GM23248 (cell line): ENCODE data around the gene UROC1. TPM values are rescaled to one million over a fixed set of nuclear protein-coding genes. Genes with fewer than 3 reads are reported as not detected.

Experiments used
- DNase-seq: peaks from one replicate; pipeline ENCODE4 v3.0.0-alpha.2; 2015
- H2AFZ ChIP-seq: fragments of 200-600 bp; sonication (generic); 2 replicates; pipeline ENCODE4 v1.6.1; 2016; ENCODE audit warnings: antibody characterized with exemption
- H3F3A ChIP-seq: fragments of 200-600 bp; sonication (generic); 2 replicates; pipeline ENCODE4 v1.6.1; 2016; ENCODE audit warnings: mild to moderate bottlenecking, antibody characterized with exemption, mixed run types; ENCODE audit not compliant: insufficient read depth
- H3K27ac ChIP-seq: fragments of 200-600 bp; sonication (generic); 2 replicates; pipeline ENCODE4 v1.5.1; 2016; ENCODE audit warnings: mild to moderate bottlenecking
- H3K27me3 ChIP-seq: fragments of 200-600 bp; sonication (generic); replicated peaks from 2 replicates; pipeline ENCODE4 v1.6.1; 2016; ENCODE audit warnings: mild to moderate bottlenecking; ENCODE audit not compliant: insufficient read depth
- H3K36me3 ChIP-seq: fragments of 200-600 bp; sonication (generic); 2 replicates; pipeline ENCODE4 v1.6.1; 2016; ENCODE audit warnings: low read depth, mild to moderate bottlenecking
- H3K4me1 ChIP-seq: fragments of 200-600 bp; sonication (generic); 2 replicates; pipeline ENCODE4 v1.6.1; 2016; ENCODE audit warnings: mild to moderate bottlenecking; ENCODE audit not compliant: insufficient read depth
- H3K4me2 ChIP-seq: fragments of 200-600 bp; sonication (generic); one replicate; pipeline ENCODE4 v1.6.1; 2016; ENCODE audit warnings: mild to moderate bottlenecking; ENCODE audit not compliant: unreplicated experiment
- H3K4me3 ChIP-seq: fragments of 200-600 bp; sonication (generic); 2 replicates; pipeline ENCODE4 v1.5.1; 2016; ENCODE audit warnings: mild to moderate bottlenecking
- H3K79me2 ChIP-seq: fragments of 200-600 bp; sonication (generic); 2 replicates; pipeline ENCODE4 v1.6.1; 2016; ENCODE audit warnings: mild to moderate bottlenecking; ENCODE audit not compliant: insufficient read depth
- H3K9ac ChIP-seq: fragments of 200-600 bp; sonication (generic); 2 replicates; pipeline ENCODE4 v1.6.1; 2016; ENCODE audit warnings: mild to moderate bottlenecking
- H3K9me2 ChIP-seq: fragments of 200-600 bp; sonication (generic); 2 replicates; pipeline ENCODE4 v1.6.1; 2016; ENCODE audit warnings: mixed run types, mild to moderate bottlenecking, moderate library complexity; ENCODE audit not compliant: insufficient read depth
- H3K9me3 ChIP-seq: fragments of 200-600 bp; sonication (generic); one replicate; pipeline ENCODE4 v1.6.1; 2017; ENCODE audit warnings: low read depth
- H4K20me1 ChIP-seq: fragments of 200-600 bp; sonication (generic); 2 replicates; pipeline ENCODE4 v1.6.0; 2016; ENCODE audit not compliant: insufficient read depth
- EZH2 ChIP-seq: fragments of 200-600 bp; sonication (generic); IDR thresholded peaks from 2 replicates; pipeline ENCODE4 v1.6.1; 2018; ENCODE audit warnings: antibody characterized with exemption, mild to moderate bottlenecking; ENCODE audit not compliant: insufficient read depth, poor library complexity, severe bottlenecking
- EZH2phosphoT487 ChIP-seq: fragments of 200-600 bp; sonication (generic); IDR thresholded peaks from 2 replicates; pipeline ENCODE4 v1.6.1; 2018; ENCODE audit warnings: antibody characterized with exemption, moderate library complexity, mild to moderate bottlenecking, low read depth; ENCODE audit not compliant: insufficient read depth
- WGBS, 2 experiments: methylation state at CpG; one replicate each; pipeline ENCODE4 v1.1.6; 2015 to 2017; ENCODE audit warnings: low lambda C conversion rate in 2 of 2, low coverage in 1 of 2; ENCODE audit errors: missing lambda C conversion rate in 2 of 2; 5-methylcytosine and 5-hydroxymethylcytosine counted together
- in situ Hi-C: fragments of 300-500 bp; cut with MboI; formaldehyde crosslinking; loops from 2 replicates; pipeline ENCODE4 v1.15.0; 2020
- polyA plus RNA-seq: library from polyadenylated mRNA; unstranded; fragments of >200 nt; fragmentation: Nextera tagmentation; extraction: Ambion mirVana; gene quantifications from 2 replicates; pipeline ENCODE4 v1.2.1, GENCODE V29; 2016
- total RNA-seq: library from RNA; depleted of rRNA; stranded (reverse); fragments of >200 nt; shearing (Covaris generic); gene quantifications from 2 replicates; pipeline ENCODE4 v1.2.3, GENCODE V29; 2014

Gene UROC1
- total and polyA plus RNA-seq, 2 experiments from 2014 or later, result not detected

DNA sequence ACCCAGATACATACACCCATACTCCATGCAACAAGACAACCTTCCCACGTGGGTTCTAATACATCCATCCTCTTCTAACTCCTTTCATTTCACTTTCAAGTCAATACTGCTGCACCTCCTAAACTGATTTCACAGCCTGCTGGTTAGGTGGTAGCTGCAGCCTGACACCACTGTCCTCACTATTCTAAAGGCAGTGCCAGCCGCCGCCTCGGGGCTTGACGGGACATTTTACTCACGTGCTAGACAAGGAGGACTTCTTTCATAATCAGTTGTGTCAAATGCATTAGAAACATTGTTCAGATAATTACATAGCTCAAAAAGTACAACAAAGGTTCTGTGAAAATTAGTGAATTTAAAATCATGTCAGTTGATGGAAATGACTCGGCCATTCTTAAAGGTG lies 6.3 kb downstream of the UROC1 start:
- H3F3A ChIP-seq, result no peaks in the 10 kb centered on the region
- no peak overlapping the region for H3K9ac ChIP-seq
- no peak overlapping the region for H3K4me3 ChIP-seq
- H4K20me1 ChIP-seq, result no peaks in the 10 kb centered on the region
- H3K27me3 ChIP-seq, result no peaks in the 10 kb centered on the region; the same call in 1 of the 2 replicates
- no peaks in the 10 kb centered on the region for H3K79me2 ChIP-seq
- 0 out of 2 replicates have a peak, but pooled peaks cover 4% of the 10 kb centered on the region for H3K4me1 ChIP-seq
- H2AFZ ChIP-seq, result no peak overlapping the region
- in situ Hi-C loops, result no loop called here
- WGBS, 2 experiments, result 51 to 53% methylated on average over 7 of the region's 7 CpGs
- no peak for TF ChIP-seq EZH2phosphoT487
- no peak for TF ChIP-seq EZH2
- H3K27ac ChIP-seq, result no peak overlapping the region
- H3K4me2 ChIP-seq, result no peak overlapping the region
- no peaks in the 10 kb centered on the region for H3K36me3 ChIP-seq
- no peaks in the 10 kb centered on the region for H3K9me3 ChIP-seq
- DNase-seq, result no peak
- H3K9me2 ChIP-seq, result no peaks in the 10 kb centered on the region

DNA sequence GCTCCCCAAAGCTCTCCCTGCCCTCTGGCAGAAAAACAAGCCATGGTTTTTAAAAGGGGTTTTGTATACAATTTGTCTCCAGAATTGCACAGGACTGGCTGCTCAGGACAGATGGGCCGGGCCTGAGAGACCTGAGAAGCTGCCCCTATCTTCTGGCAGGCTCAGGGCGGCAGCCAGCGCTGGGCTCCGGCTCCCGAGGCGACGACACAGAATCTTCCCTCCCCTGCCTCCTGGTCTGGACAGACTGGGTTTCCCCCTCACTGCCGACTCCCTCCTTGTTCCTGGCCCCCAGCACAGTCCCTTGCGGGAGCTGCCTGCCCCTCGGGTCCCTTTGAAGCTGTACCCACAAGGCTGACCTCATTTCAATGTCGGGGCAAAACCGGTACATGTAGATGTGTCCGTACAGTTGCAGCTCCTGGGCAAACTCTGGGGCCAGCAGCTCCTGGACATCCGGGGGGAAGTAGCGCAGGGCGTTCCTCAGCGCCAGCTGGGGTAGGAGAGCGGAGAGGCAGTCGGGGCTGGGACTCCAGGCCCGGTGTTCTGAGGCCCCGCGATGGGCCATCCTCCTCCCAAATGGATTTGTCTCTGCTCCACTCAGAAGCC lies 7.2 kb downstream of the UROC1 start:
- DNase-seq, result no peak
- no peaks in the 10 kb centered on the region for H3K79me2 ChIP-seq
- H4K20me1 ChIP-seq, result no peaks in the 10 kb centered on the region
- no peaks in the 10 kb centered on the region for H3K36me3 ChIP-seq
- in situ Hi-C loops, result no loop called here
- H3K9me3 ChIP-seq, result no peaks in the 10 kb centered on the region
- no peak overlapping the region for H3K27ac ChIP-seq
- H2AFZ ChIP-seq, result no peak overlapping the region
- H3K27me3 ChIP-seq, result no peaks in the 10 kb centered on the region; the same call in 1 of the 2 replicates
- no peak overlapping the region for H3K4me2 ChIP-seq
- no peak overlapping the region for H3K9ac ChIP-seq
- TF ChIP-seq EZH2phosphoT487, result no peak
- no peak for TF ChIP-seq EZH2
- H3K4me3 ChIP-seq, result no peak overlapping the region
- no peaks in the 10 kb centered on the region for H3F3A ChIP-seq
- H3K4me1 ChIP-seq, result 0 out of 2 replicates have a peak, but pooled peaks cover 4% of the 10 kb centered on the region
- no peaks in the 10 kb centered on the region for H3K9me2 ChIP-seq
- 78 to 84% methylated on average over 21 to 22 of the region's 22 CpGs for WGBS, 2 experiments

DNA sequence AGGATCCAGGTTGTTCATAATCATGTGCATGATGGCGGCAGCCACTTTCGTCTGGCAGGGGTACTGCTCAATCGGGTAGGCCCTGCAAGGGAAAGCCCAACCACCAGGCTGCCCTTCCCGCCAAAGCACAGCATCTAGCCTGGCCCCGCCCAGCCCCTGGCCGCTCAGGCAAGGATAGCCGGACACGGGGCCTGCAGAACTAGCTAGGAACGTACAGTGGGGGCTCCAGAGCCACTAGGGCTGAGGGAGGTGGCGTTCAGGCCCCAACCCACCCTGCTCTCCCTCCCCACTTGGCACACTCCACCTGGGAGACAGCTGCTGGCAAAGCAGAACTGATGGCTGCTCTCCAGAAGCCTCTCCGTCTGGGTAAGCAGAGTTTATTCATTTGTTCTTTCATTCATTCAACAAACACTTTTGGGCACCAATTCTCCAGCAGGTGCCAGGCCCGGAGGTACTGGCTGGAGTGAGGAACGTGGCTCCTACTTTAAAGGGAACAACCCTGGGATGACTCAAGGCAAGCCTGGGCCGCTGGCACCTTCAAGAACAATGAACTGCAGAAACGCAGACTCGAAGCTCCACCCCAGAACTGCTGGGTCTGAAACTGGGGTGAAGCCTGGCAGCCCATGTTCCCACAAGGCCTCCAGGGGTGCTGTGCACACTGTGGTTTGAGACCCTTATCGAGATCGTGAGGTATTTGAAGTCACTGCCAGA lies 7.8 kb downstream of the UROC1 start:
- Histone ChIP-seq H3K4me1 (0 out of 2 replicates have a peak, but pooled peaks cover 4% of the 10 kb centered on the region), H3K4me3 (no peak overlapping the region), H3F3A (no peaks in the 10 kb centered on the region), H4K20me1 (no peaks in the 10 kb centered on the region), H3K27me3 (no peaks in the 10 kb centered on the region; the same call in 1 of the 2 replicates), H3K9me3 (no peaks in the 10 kb centered on the region), H3K27ac (no peak overlapping the region), H3K9ac (no peak overlapping the region), H3K79me2 (no peaks in the 10 kb centered on the region), H3K9me2 (no peaks in the 10 kb centered on the region), H3K4me2 (no peak overlapping the region), H2AFZ (no peak overlapping the region), H3K36me3 (no peaks in the 10 kb centered on the region)
- in situ Hi-C loops, result no loop called here
- WGBS, 2 experiments, result 62 to 68% methylated on average over 18 of the region's 18 CpGs
- no peak for TF ChIP-seq EZH2
- TF ChIP-seq EZH2phosphoT487, result no peak
- no peak for DNase-seq

DNA sequence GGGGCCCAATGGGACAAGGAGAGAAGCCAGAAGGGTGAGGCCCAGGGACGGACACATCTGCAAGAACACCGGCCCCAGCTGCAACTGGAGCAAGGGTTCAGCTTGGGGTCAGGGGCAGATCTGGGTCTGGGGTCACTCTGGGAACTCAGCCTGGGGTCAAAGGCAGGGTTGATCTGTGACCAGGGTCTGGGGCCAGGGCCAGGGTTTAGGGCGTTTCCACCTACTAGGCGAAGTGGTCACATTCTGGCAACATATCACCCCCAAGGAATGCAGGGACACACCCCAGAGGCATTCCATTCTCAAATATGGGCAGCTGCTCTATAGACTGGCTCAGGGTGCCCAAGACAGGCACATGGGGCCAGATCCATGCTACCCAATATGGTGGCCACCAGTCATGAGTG lies 9.0 kb downstream of the UROC1 start:
- Histone ChIP-seq H3K4me3 (no peak overlapping the region), H3K9ac (no peak overlapping the region), H3K4me2 (no peak overlapping the region), H3K79me2 (no peaks in the 10 kb centered on the region), H3K27ac (no peak overlapping the region), H3F3A (no peaks in the 10 kb centered on the region), H4K20me1 (no peaks in the 10 kb centered on the region), H3K4me1 (0 out of 2 replicates have a peak, but pooled peaks cover 4% of the 10 kb centered on the region), H2AFZ (no peak overlapping the region), H3K36me3 (no peaks in the 10 kb centered on the region), H3K9me3 (no peaks in the 10 kb centered on the region), H3K9me2 (no peaks in the 10 kb centered on the region), H3K27me3 (peaks cover 3% of the 10 kb centered on the region; the same call in 1 of the 2 replicates)
- in situ Hi-C loops, result no loop called here
- peak; percentile 44 for DNase-seq
- TF ChIP-seq EZH2phosphoT487 (no peak), EZH2 (no peak)
- 69 to 80% methylated on average over 4 of the region's 4 CpGs for WGBS, 2 experiments
